HL-60 (cell line): ENCODE measurements around the gene ANKS6.

Experiments used
- CTCF ChIP-seq: IDR thresholded peaks from one replicate; pipeline ENCODE4 v1.5.1; 2011; ENCODE audit warnings: low read length, control low read depth, inconsistent platforms; ENCODE audit not compliant: insufficient read depth
- POLR2AphosphoS5 ChIP-seq: IDR thresholded peaks from 2 replicates; pipeline ENCODE4 v1.6.1; 2012; ENCODE audit warnings: low read depth

- TF ChIP-seq POLR2AphosphoS5 = no peak
- no peak for TF ChIP-seq CTCF
These were observed 37.0 kb upstream of the ANKS6 start for GRCh38 chr9:98833090-98833956.
